ENCODE results near the gene MGME1. TPM values are rescaled to one million over a fixed set of nuclear protein-coding genes. Genes with fewer than 3 reads are reported as not detected.

The MGME1 gene
- total RNA-seq, 1 experiment from 2014 or later = 35.5 TPM

GRCh38 chr20:18031888-18032509 lies 63.2 kb downstream of the MGME1 start:
- Histone ChIP-seq H3K27me3 (ENCODE audit: control insufficient read depth, insufficient read depth, low read length) (no peaks in the 10 kb centered on the region), H3K4me3 (ENCODE audit: insufficient read depth, low read depth, low read length) (no peak overlapping the region), H3K36me3 (replicated peaks; ENCODE audit: control insufficient read depth, insufficient read depth, low read length) (no peaks in the 10 kb centered on the region)
- DNase-seq = no peak

- peak; percentile 71 for DNase-seq
- H3K4me3 ChIP-seq (ENCODE audit: insufficient read depth, low read depth, low read length) = no peak overlapping the region
- H3K36me3 ChIP-seq (replicated peaks; ENCODE audit: control insufficient read depth, insufficient read depth, low read length) = peaks cover 2% of the 10 kb centered on the region
- no peaks in the 10 kb centered on the region for H3K27me3 ChIP-seq (ENCODE audit: control insufficient read depth, insufficient read depth, low read length)
These were observed 64.4 kb downstream of the MGME1 start for GRCh38 chr20:18032977-18033892.

GRCh38 chr20:18034039-18034438 lies 65.2 kb downstream of the MGME1 start:
- no peak for DNase-seq
- peaks cover 2% of the 10 kb centered on the region for H3K36me3 ChIP-seq (replicated peaks; ENCODE audit: control insufficient read depth, insufficient read depth, low read length)
- H3K27me3 ChIP-seq (ENCODE audit: control insufficient read depth, insufficient read depth, low read length) = no peaks in the 10 kb centered on the region
- H3K4me3 ChIP-seq (ENCODE audit: insufficient read depth, low read depth, low read length) = no peak overlapping the region

GRCh38 chr20:18039063-18039462 lies 70.2 kb downstream of the MGME1 start:
- H3K36me3 ChIP-seq (replicated peaks; ENCODE audit: control insufficient read depth, insufficient read depth, low read length) = peaks cover 5% of the 10 kb centered on the region
- no peak overlapping the region for H3K4me3 ChIP-seq (ENCODE audit: insufficient read depth, low read depth, low read length)
- DNase-seq = no peak
- H3K27me3 ChIP-seq (ENCODE audit: control insufficient read depth, insufficient read depth, low read length) = no peaks in the 10 kb centered on the region

Other genes with a start within 250 kb of the MGME1 start
- 134 and 163 TPM in 2 replicates for gene SNX5, start 224 bp upstream of the MGME1 start, total RNA-seq (2014; rRNA removed; shearing (Covaris generic))
- 3.3 and 7.8 TPM in 2 replicates for gene OVOL2, start 88.9 kb downstream of the MGME1 start, total RNA-seq (2014; rRNA removed; shearing (Covaris generic))
- 25.4 and 28.8 TPM in 2 replicates for gene KAT14, start 168.8 kb downstream of the MGME1 start, total RNA-seq (2014; rRNA removed; shearing (Covaris generic))
- 17.2 and 22.3 TPM in 2 replicates for gene PET117, start 168.8 kb downstream of the MGME1 start, total RNA-seq (2014; rRNA removed; shearing (Covaris generic))